Stimulated activated CD8-positive, alpha-beta memory T cell treated with anti-CD3 and anti-CD28 coated beads, Interleukin-12 subunit alpha, Interleukin-12 subunit beta, amount 100 ng/mL, for 4 hours (primary cell): ENCODE results near the gene RAB40A.
A peak's percentile ranks its signal among the peaks of the same experiment; 100 is the strongest.
"Not testable (repeated sequence)": the region's sequence is repeated elsewhere in the genome, so short reads cannot be mapped to it uniquely, and the experiment has no call there.

ENCODE experiments used
- DNase-seq: peaks from one replicate; pipeline ENCODE4 v3.0.0-alpha.2; 2020; ENCODE audit warnings: low read depth

Gene RAB40A

GRCh38 chrX:103523605-103524004 is 4.3 kb upstream of the RAB40A start:
- DNase-seq: no peak

GRCh38 chrX:103520386-103520785 is 1.1 kb upstream of the RAB40A start:
- DNase-seq: no peak

DNA sequence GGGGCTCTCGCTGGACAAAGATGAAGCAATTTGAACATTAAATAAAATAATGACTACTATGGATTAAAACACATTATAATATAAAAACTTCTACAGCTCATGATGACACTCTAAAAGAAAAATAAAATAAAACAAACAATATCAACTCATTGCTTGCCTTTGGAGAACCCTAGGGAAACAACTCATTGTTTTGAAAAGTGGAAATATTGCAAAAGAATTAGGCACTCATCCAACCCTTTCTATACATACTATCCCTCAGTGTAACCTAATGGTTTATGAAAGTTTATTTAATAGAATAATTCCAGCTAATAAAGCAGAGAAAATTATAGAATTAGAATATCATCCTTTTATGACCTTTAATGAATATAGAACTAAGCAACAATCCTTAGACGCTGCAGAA is 718 bp downstream of the RAB40A start:
- no peak for DNase-seq

DNA sequence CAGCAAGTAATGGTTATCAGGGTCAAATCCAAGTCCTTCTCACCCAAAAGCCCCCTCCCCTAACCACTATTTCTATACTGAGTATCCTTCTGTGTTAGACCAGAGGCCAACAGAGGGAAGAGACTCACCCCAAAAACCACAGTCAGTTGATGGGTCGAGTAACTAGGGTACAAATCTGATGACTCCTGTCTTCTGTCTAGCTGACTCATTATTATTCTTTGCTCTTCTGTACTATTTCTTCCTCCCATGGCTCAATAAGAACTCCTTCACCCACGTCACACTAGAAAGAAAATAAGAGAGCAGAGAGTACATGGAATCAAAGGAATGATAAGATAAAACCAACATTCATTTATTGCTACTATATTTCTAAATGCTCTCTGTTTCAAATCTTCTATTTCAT is 2.0 kb downstream of the RAB40A start:
- no peak for DNase-seq

- DNase-seq: no peak
Observed at GRCh38 chrX:103513476-103514108, 5.7 kb downstream of the RAB40A start.

- no peak for DNase-seq
Observed at GRCh38 chrX:103513067-103513466, 6.2 kb downstream of the RAB40A start.

GRCh38 chrX:103510031-103510430 is 9.3 kb downstream of the RAB40A start:
- DNase-seq: no peak

DNA sequence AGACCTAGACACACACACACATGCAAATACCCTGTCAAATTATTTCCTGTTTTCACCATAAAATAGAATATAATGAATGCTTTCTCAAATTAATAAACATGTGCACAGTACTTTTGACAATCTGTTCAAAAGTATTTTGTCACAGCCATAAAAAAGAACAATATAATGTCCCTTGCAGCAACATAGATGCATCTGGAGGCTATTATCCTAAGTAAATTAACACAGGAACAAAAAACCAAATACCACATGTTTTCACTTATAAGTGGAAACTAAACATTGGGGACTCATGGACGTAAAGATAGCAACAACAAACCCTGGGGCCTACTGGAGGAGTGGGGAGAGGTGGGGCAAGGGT is 15.5 kb downstream of the RAB40A start:
- no peak for DNase-seq

- DNase-seq: no peak
Observed at GRCh38 chrX:103503163-103503852, 16.0 kb downstream of the RAB40A start.

DNA sequence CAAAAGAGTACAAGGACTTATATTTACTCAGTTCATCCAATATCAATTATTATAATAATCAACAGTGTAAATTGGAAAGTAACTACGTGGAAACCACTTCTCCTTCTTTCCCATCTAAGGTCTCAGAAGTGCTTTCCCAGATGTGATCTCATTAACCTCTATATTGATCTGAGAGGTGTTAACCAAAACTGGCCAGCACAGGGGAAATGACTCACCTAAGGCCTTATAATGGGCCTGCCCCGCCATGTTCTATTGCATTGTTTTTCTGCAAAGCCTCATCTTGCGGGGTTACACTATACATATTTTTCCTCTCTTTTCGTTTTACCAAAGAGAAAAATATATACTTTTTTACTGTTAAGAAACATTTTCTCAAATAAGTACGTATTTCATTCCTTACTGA is 20.5 kb downstream of the RAB40A start:
- DNase-seq: no peak

DNA sequence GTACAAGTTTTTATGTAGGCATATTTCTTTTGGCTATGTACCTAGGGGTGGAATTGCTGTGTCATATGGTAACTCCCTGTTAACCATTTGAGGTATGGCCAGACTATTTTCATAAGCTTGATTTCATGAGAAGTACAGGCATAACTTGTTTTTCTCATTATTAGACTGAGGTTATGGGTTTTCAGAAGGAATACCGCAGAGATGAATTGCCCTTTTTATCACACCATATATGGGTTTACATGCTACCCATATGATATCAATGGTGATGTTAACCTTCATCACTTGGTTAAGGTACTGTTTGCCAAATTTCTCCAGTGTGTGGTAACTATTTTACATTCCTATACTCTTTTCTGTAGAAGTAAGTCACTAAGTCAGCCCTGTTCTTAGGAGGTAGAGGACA is 23.5 kb downstream of the RAB40A start:
- no peak for DNase-seq

GRCh38 chrX:103493578-103493977 is 25.7 kb downstream of the RAB40A start:
- DNase-seq: not testable (repeated sequence)

- DNase-seq: not testable (repeated sequence)
Observed at GRCh38 chrX:103489733-103490132, 29.6 kb downstream of the RAB40A start.

GRCh38 chrX:103488794-103489193 is 30.5 kb downstream of the RAB40A start:
- DNase-seq: no peak

DNA sequence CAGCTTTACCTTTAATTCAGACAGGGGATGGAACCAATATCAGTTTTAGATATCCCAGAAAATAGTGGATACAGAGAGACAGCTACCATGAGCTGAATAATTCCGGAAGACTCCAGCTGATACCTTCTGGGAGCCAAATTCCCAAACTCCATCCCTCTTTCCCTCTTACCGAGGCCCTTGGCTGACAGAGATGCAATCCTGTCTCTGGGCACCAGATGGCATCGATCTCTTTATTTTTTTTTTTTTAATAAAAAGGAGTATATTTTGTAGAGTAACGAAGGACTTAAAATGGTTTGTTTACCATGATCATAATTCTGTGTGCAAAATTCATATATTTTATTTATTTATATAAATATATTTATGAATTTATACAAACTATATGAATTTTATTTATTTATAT is 31.0 kb downstream of the RAB40A start:
- DNase-seq: no peak

GRCh38 chrX:103483720-103484119 is 35.6 kb downstream of the RAB40A start:
- DNase-seq: no peak

GRCh38 chrX:103480526-103480925 is 38.8 kb downstream of the RAB40A start:
- no peak for DNase-seq

GRCh38 chrX:103477496-103477895 is 41.8 kb downstream of the RAB40A start:
- DNase-seq: no peak

DNA sequence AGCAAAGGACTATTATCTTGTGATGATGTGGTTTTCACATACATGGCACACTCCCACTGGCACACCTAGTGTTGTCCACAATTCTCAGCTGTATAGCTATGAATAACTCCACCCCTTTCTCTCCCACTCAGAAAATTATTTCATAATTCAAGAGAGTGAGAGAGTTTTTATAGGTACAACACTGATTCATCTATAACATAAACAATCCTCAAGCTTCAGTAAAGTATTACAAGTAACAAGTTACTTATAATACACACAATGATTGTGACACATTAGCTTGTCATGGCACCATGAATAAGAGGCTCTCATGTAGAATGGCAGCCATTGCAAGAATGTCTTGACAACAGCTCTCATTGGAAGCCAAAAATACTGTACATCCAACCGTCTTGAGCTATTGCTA is 43.9 kb downstream of the RAB40A start:
- DNase-seq: no peak

GRCh38 chrX:103469977-103470376 is 49.3 kb downstream of the RAB40A start:
- DNase-seq: not testable (repeated sequence)

GRCh38 chrX:103467887-103468286 is 51.4 kb downstream of the RAB40A start:
- DNase-seq: no peak

DNA sequence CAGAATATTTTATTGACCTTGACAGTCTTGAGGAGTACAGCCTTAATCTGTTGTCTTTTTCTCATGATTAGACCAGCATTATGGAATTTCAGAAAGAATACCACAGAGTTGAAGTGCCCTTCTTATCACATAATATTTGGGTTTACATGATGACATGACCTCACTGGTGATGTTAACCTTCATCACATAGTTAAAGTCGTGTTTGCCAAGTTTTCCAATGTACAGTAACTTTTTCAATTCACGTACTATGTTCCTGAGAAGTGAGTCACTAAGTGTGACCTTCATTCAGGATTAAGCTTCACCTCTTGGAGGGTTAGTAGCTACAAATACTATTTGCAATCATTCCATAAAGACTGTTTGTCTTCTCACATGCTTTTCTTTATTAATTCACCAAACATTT is 52.1 kb downstream of the RAB40A start:
- DNase-seq: no peak

- peak; percentile 27 for DNase-seq
Observed at GRCh38 chrX:103464774-103465117, 54.5 kb downstream of the RAB40A start.

DNA sequence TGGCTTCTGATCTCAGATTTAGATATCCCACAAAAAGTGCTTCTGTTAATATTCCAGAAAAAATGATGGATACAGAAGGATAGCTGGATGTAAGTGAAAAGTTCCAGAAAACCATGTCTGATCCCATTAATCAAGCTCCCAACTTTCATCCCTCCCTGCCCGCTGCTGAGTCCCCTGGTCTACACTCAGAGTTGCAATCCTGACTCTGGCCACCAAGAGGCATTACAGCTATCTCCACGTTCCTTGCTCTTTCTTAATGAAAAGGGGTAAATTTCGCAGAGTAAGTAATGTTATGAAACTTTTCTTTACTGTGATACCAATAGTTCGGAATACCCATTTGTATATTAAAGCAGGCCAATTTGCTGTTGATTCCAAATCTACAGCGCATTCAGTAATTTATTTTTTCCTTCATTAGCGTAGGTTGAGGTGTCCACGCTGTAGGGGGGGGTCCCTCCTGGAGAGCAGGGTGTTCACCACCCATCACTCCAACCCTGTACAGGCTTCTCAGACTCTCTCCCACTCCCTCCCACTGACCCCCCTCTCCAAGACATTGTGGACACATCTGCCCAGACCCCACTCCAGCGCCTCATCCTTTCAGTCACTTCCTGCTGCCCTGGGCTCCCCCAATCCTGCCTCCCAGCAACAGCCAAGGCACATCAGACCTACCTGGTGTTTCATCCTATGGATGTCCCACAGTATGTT is 55.1 kb downstream of the RAB40A start:
- DNase-seq: no peak
